AG04450 (cell line): ENCODE results near the gene NOL4L. TPM values are rescaled to one million over a fixed set of nuclear protein-coding genes. Genes with fewer than 3 reads are reported as not detected.
A peak's percentile ranks its signal among the peaks of the same experiment; 100 is the strongest.

Experiments used
- CTCF ChIA-PET: fragments of 300-600, 350-600 bp; formaldehyde crosslinking; extraction: SDS; loops from one replicate; lab custom pipeline; 2022; ENCODE audit warnings: antibody characterized with exemption, inconsistent platforms; lab: Charles Lee
- POLR2A ChIA-PET: fragments of 350-600 bp; formaldehyde crosslinking; extraction: SDS; loops from one replicate; lab custom pipeline; 2021; ENCODE audit warnings: antibody characterized with exemption, inconsistent platforms; lab: Yijun Ruan, JAX
- DNase-seq: peaks from one replicate; pipeline ENCODE4 v3.0.0-alpha.2; 2011; ENCODE audit warnings: low read depth, low spot score
- H3K27ac ChIP-seq: one replicate; pipeline ENCODE4 v1.5.1; 2012; ENCODE audit warnings: low read depth, low read length, control low read depth
- H3K27me3 ChIP-seq: one replicate; pipeline ENCODE4 v1.6.0; 2012; ENCODE audit warnings: low read length; ENCODE audit not compliant: control insufficient read depth, insufficient read depth
- H3K4me3 ChIP-seq: 2 replicates; pipeline ENCODE4 v1.5.1; 2011; ENCODE audit warnings: mild to moderate bottlenecking, low read depth, low read length, control low read depth
- H3K9me3 ChIP-seq: 2 replicates; pipeline ENCODE4 v1.5.1; 2012; ENCODE audit warnings: low read length; ENCODE audit not compliant: control insufficient read depth, insufficient read depth
- CTCF ChIP-seq: IDR thresholded peaks from 2 replicates; pipeline ENCODE4 v1.5.1; 2011; ENCODE audit warnings: low read depth, low read length, control low read depth, inconsistent platforms
- polyA plus RNA-seq: library from polyadenylated mRNA; depleted of rRNA; stranded (reverse); fragments of >200 nt; gene quantifications from 2 replicates; pipeline ENCODE4 v1.2.3, GENCODE V29; 2011

The NOL4L gene
- polyA plus RNA-seq, 1 experiment: 6.7 TPM

GRCh38 chr20:32607727-32608663 lies 22.9 kb upstream of the NOL4L start:
- no peak for TF ChIP-seq CTCF
- Histone ChIP-seq H3K27ac (no peak overlapping the region), H3K27me3 (peaks cover 62% of the 10 kb centered on the region), H3K4me3 (no peak overlapping the region), H3K9me3 (no peaks in the 10 kb centered on the region; the same call in 1 of the 2 replicates)
- DNase-seq: no peak
- ChIA-PET CTCF (no interaction called here), POLR2A (no interaction called here)

- H3K27me3 ChIP-seq: peaks cover 65% of the 10 kb centered on the region
- H3K9me3 ChIP-seq: no peaks in the 10 kb centered on the region; the same call in 1 of the 2 replicates
- H3K27ac ChIP-seq: no peak overlapping the region
- H3K4me3 ChIP-seq: no peak overlapping the region
- POLR2A ChIA-PET: no interaction called here
- no peak for DNase-seq
- CTCF ChIA-PET: no interaction called here
- no peak for TF ChIP-seq CTCF
Measured at GRCh38 chr20:32607324-32607723, 22.2 kb upstream of the NOL4L start.

- Histone ChIP-seq H3K27me3 (peaks cover 62% of the 10 kb centered on the region), H3K9me3 (no peaks in the 10 kb centered on the region; the same call in 1 of the 2 replicates), H3K4me3 (no peak overlapping the region), H3K27ac (no peak overlapping the region)
- POLR2A ChIA-PET: no interaction called here
- CTCF ChIA-PET: no interaction called here
- no peak for DNase-seq
- TF ChIP-seq CTCF: no peak
Measured at GRCh38 chr20:32606790-32607189, 21.7 kb upstream of the NOL4L start.

- Histone ChIP-seq H3K9me3 (no peaks in the 10 kb centered on the region; the same call in 1 of the 2 replicates), H3K27me3 (peaks cover 59% of the 10 kb centered on the region), H3K4me3 (no peak overlapping the region), H3K27ac (no peak overlapping the region)
- CTCF ChIA-PET: interaction anchor here (1.4 kb wide), 1 partner anchor 19 kb away, joined by 3 read pairs; no protein-coding TSS in a partner anchor
- no peak for TF ChIP-seq CTCF
- DNase-seq: no peak
- POLR2A ChIA-PET: interaction anchor here (0.7 kb wide), 1 partner anchor 496 kb away, joined by 3 read pairs; no protein-coding TSS in a partner anchor
Measured at GRCh38 chr20:32606107-32606506, 21.0 kb upstream of the NOL4L start.

GRCh38 chr20:32605167-32605656 lies 20.1 kb upstream of the NOL4L start:
- TF ChIP-seq CTCF: no peak
- Histone ChIP-seq H3K9me3 (no peaks in the 10 kb centered on the region; the same call in 1 of the 2 replicates), H3K27ac (no peak overlapping the region), H3K27me3 (peaks cover 53% of the 10 kb centered on the region), H3K4me3 (no peak overlapping the region)
- DNase-seq: peak; percentile 18
- ChIA-PET CTCF (interaction anchor here (1.4 kb wide), 1 partner anchor 20 kb away, joined by 3 read pairs; no protein-coding TSS in a partner anchor), POLR2A (interaction anchor here (0.7 kb wide), 1 partner anchor 495 kb away, joined by 3 read pairs; no protein-coding TSS in a partner anchor)
